PC-9 (cell line): ENCODE measurements around the gene MBOAT7. TPM values are rescaled to one million over a fixed set of nuclear protein-coding genes. Genes with fewer than 3 reads are reported as not detected.
"Not testable (repeated sequence)": the region's sequence is repeated elsewhere in the genome, so short reads cannot be mapped to it uniquely, and the experiment has no call there.

Source experiments
- BruUV-seq: library from RNA; stranded (reverse); fragments of 400-500 nt; replicated peaks from 2 replicates; lab custom pipeline; 2021; lab: Mats Ljungman, UMichigan
- CTCF ChIA-PET: fragments of 300-600 bp; sonication (Branson Sonifier 250); formaldehyde crosslinking; loops from one replicate; lab custom pipeline; 2022; ENCODE audit warnings: antibody characterized with exemption; lab: Charles Lee
- POLR2A ChIA-PET: fragments of 300-600 bp; sonication (Branson Sonifier 250); formaldehyde crosslinking; loops from one replicate; lab custom pipeline; 2022; ENCODE audit warnings: antibody characterized with exemption; ENCODE audit not compliant: unreplicated experiment; lab: Charles Lee
- DNase-seq, 2 experiments: peaks; one replicate each; pipeline versions ENCODE4 v3.0.0 to v3.0.0-alpha.2; 2015 to 2022; ENCODE audit warnings: mixed read lengths in 1 of 2
- H2AFZ ChIP-seq: fragments of 200-600 bp; sonication (generic); 2 replicates; pipeline ENCODE4 v1.8.1; 2017; ENCODE audit warnings: antibody characterized with exemption
- H3F3A ChIP-seq: fragments of 200-600 bp; sonication (generic); 2 replicates; pipeline ENCODE4 v1.8.1; 2017; ENCODE audit warnings: antibody characterized with exemption, mild to moderate bottlenecking, low read depth; ENCODE audit not compliant: insufficient read depth
- H3K27ac ChIP-seq: fragments of 200-600 bp; sonication (generic); 2 replicates; pipeline ENCODE4 v1.6.1; 2016; ENCODE audit warnings: mixed run types
- H3K27me3 ChIP-seq: fragments of 200-600 bp; sonication (generic); 2 replicates; pipeline ENCODE4 v1.6.1; 2016; ENCODE audit warnings: low read depth, mixed run types; ENCODE audit not compliant: insufficient read depth
- H3K36me3 ChIP-seq: fragments of 200-600 bp; sonication (generic); 2 replicates; pipeline ENCODE4 v1.6.1; 2016; ENCODE audit warnings: low read depth, mixed run types
- H3K4me1 ChIP-seq: fragments of 200-600 bp; sonication (generic); replicated peaks from 2 replicates; pipeline ENCODE4 v1.6.1; 2016; ENCODE audit warnings: mixed run types; ENCODE audit not compliant: insufficient read depth
- H3K4me2 ChIP-seq: fragments of 200-600 bp; sonication (generic); 2 replicates; pipeline ENCODE4 v1.6.1; 2017; ENCODE audit warnings: mixed run types
- H3K4me3 ChIP-seq: fragments of 200-600 bp; sonication (generic); 2 replicates; pipeline ENCODE4 v1.6.1; 2016; ENCODE audit warnings: mixed run types
- H3K79me2 ChIP-seq: fragments of 200-600 bp; sonication (generic); 2 replicates; pipeline ENCODE4 v1.6.1; 2017; ENCODE audit warnings: low read depth, mixed run types
- H3K9me2 ChIP-seq: fragments of 200-600 bp; sonication (generic); 2 replicates; pipeline ENCODE4 v1.8.1; 2017; ENCODE audit warnings: mild to moderate bottlenecking; ENCODE audit not compliant: insufficient read depth
- H3K9me3 ChIP-seq: fragments of 200-600 bp; sonication (generic); 2 replicates; pipeline ENCODE4 v1.8.1; 2016; ENCODE audit warnings: low read depth; ENCODE audit not compliant: insufficient read depth
- H4K20me1 ChIP-seq: fragments of 200-600 bp; sonication (generic); 2 replicates; pipeline ENCODE4 v1.8.1; 2017; ENCODE audit not compliant: insufficient read depth
- CTCF ChIP-seq: fragments of 200-600 bp; sonication (generic); conservative IDR thresholded peaks from 2 replicates; pipeline ENCODE4 v1.6.1; 2017; ENCODE audit warnings: mixed run types, antibody characterized with exemption, mild to moderate bottlenecking, moderate library complexity
- EZH2 ChIP-seq: fragments of 200-600 bp; sonication (generic); IDR thresholded peaks from 2 replicates; pipeline ENCODE4 v1.8.0; 2017; ENCODE audit warnings: antibody characterized with exemption, low read depth
- intact Hi-C: fragments of 100-400 bp; cut with micrococcal nuclease; formaldehyde crosslinking; loops from one replicate; pipeline ENCODE4 v1.10.0; 2022; ENCODE audit not compliant: unreplicated experiment
- total RNA-seq: library from RNA; stranded (reverse); gene quantifications from 2 replicates; pipeline ENCODE4 v1.2.3, GENCODE V29; 2021

The MBOAT7 gene
- total RNA-seq, 1 experiment from 2014 or later = 494 TPM

- Histone ChIP-seq H3K4me1 (peaks cover 11% of the 10 kb centered on the region), H3K27ac (no peak overlapping the region), H3K79me2 (peaks cover 45% of the 10 kb centered on the region), H3K36me3 (peaks cover 12% of the 10 kb centered on the region), H2AFZ (no peak overlapping the region), H3K9me3 (no peaks in the 10 kb centered on the region), H4K20me1 (peaks cover 12% of the 10 kb centered on the region), H3F3A (peaks cover 25% of the 10 kb centered on the region; the same call in 1 of the 2 replicates), H3K4me2 (peak overlapping the region; percentile 77; the same call in 1 of the 2 replicates), H3K9me2 (no peaks in the 10 kb centered on the region), H3K27me3 (no peaks in the 10 kb centered on the region), H3K4me3 (no peak overlapping the region)
- TF ChIP-seq EZH2 = no peak
- no peak for TF ChIP-seq CTCF
- ChIA-PET CTCF (no interaction called here), POLR2A (interaction anchor here (0.6 kb wide), 1 partner anchor 11 kb away, joined by 4 read pairs; no protein-coding TSS in a partner anchor)
- intact Hi-C loops = loop anchor here (5.0 kb wide), 1 partner anchor 1290 kb away; the partner anchor contains the start of gene ZNF628
- BruUV-seq = no TSS peak
- DNase-seq = no peak
Observed at GRCh38 chr19:54186934-54187381, 2.4 kb downstream of the MBOAT7 start.

- intact Hi-C loops = loop anchor here (5.0 kb wide), 1 partner anchor 1291 kb away; the partner anchor contains the start of gene ZNF628
- Histone ChIP-seq H2AFZ (no peak overlapping the region), H3K9me2 (no peaks in the 10 kb centered on the region), H3K4me3 (no peak overlapping the region), H3K27ac (no peak overlapping the region), H3K4me2 (no peak overlapping the region), H3K4me1 (peaks cover 10% of the 10 kb centered on the region), H3K9me3 (no peaks in the 10 kb centered on the region), H3F3A (peaks cover 25% of the 10 kb centered on the region; the same call in 1 of the 2 replicates), H3K79me2 (peaks cover 40% of the 10 kb centered on the region), H3K36me3 (peaks cover 12% of the 10 kb centered on the region), H4K20me1 (peaks cover 12% of the 10 kb centered on the region), H3K27me3 (no peaks in the 10 kb centered on the region)
- CTCF ChIA-PET = interaction anchor here (0.6 kb wide), 1 partner anchor 379 kb away, joined by 4 read pairs; no protein-coding TSS in a partner anchor
- no TSS peak for BruUV-seq
- DNase-seq = no peak
- POLR2A ChIA-PET = interaction anchor here (0.5 kb wide), 1 partner anchor 13 kb away, joined by 4 read pairs; no protein-coding TSS in a partner anchor
- TF ChIP-seq EZH2 = no peak
- TF ChIP-seq CTCF = no peak
Observed at GRCh38 chr19:54186351-54186750, 3.0 kb downstream of the MBOAT7 start.

GRCh38 chr19:54183431-54183830 lies 5.9 kb downstream of the MBOAT7 start:
- Histone ChIP-seq H3K4me2 (no peak overlapping the region), H3K36me3 (peaks cover 16% of the 10 kb centered on the region), H3K27me3 (no peaks in the 10 kb centered on the region), H3K4me3 (no peak overlapping the region), H4K20me1 (peaks cover 28% of the 10 kb centered on the region), H3K9me3 (no peaks in the 10 kb centered on the region), H3K79me2 (peaks cover 34% of the 10 kb centered on the region), H2AFZ (no peak overlapping the region), H3K4me1 (peaks cover 10% of the 10 kb centered on the region), H3K27ac (no peak overlapping the region), H3K9me2 (no peaks in the 10 kb centered on the region), H3F3A (peaks cover 36% of the 10 kb centered on the region; the same call in 1 of the 2 replicates)
- BruUV-seq = no TSS peak
- CTCF ChIA-PET = no interaction called here
- TF ChIP-seq EZH2 (no peak), CTCF (no peak)
- POLR2A ChIA-PET = no interaction called here
- DNase-seq = no peak
- intact Hi-C loops = no loop called here

- Histone ChIP-seq H3F3A (peaks cover 49% of the 10 kb centered on the region; the same call in 1 of the 2 replicates), H4K20me1 (peaks cover 27% of the 10 kb centered on the region), H3K79me2 (peaks cover 21% of the 10 kb centered on the region), H3K36me3 (peaks cover 22% of the 10 kb centered on the region)
- DNase-seq, H2AFZ ChIP-seq, H3K27ac ChIP-seq, BruUV-seq, CTCF ChIA-PET, H3K4me2 ChIP-seq, POLR2A ChIA-PET, H3K4me1 ChIP-seq, H3K27me3 ChIP-seq, H3K9me3 ChIP-seq, H3K4me3 ChIP-seq, intact Hi-C loops, H3K9me2 ChIP-seq: not testable (repeated sequence)
Observed at GRCh38 chr19:54181894-54182293, 7.5 kb downstream of the MBOAT7 start.
